Stimulated activated CD8-positive, alpha-beta memory T cell treated with anti-CD3 and anti-CD28 coated beads, Interleukin-7, amount 100 ng/mL, for 48 hours (primary cell): Measurements from ENCODE around the gene PARP4.
"Not testable (repeated sequence)": the region's sequence is repeated elsewhere in the genome, so short reads cannot be mapped to it uniquely, and the experiment has no call there.

ENCODE experiments used
- DNase-seq, 2 donors: peaks; one replicate each; pipeline ENCODE4 v3.0.0-alpha.2; 2020; ENCODE audit warnings: low read depth in 1 of 2; ENCODE audit errors: extremely low read depth in 1 of 2

Gene PARP4

GRCh38 chr13:24506283-24506682 is 6.3 kb downstream of the PARP4 start:
- DNase-seq = not testable (repeated sequence)

GRCh38 chr13:24505756-24506155 is 6.8 kb downstream of the PARP4 start:
- no peak for DNase-seq

GRCh38 chr13:24505256-24505655 is 7.3 kb downstream of the PARP4 start:
- DNase-seq = no peak

- DNase-seq = no peak
These were observed 9.2 kb downstream of the PARP4 start for GRCh38 chr13:24503379-24503696.

- DNase-seq = no peak
These were observed 9.8 kb downstream of the PARP4 start for GRCh38 chr13:24502533-24503378.

GRCh38 chr13:24500977-24501376 is 11.6 kb downstream of the PARP4 start:
- no peak for DNase-seq

GRCh38 chr13:24497742-24498141 is 14.8 kb downstream of the PARP4 start:
- DNase-seq = no peak

- DNase-seq = not testable (repeated sequence)
These were observed 16.3 kb downstream of the PARP4 start for GRCh38 chr13:24496295-24496694.

- DNase-seq = no peak
These were observed 17.3 kb downstream of the PARP4 start for GRCh38 chr13:24495151-24495729.

- no peak for DNase-seq
These were observed 19.2 kb downstream of the PARP4 start for GRCh38 chr13:24493356-24493755.

GRCh38 chr13:24491845-24492244 is 20.7 kb downstream of the PARP4 start:
- no peak for DNase-seq

GRCh38 chr13:24489721-24490120 is 22.9 kb downstream of the PARP4 start:
- no peak for DNase-seq

GRCh38 chr13:24488092-24488491 is 24.5 kb downstream of the PARP4 start:
- DNase-seq = not testable (repeated sequence)

GRCh38 chr13:24486017-24486657 is 26.4 kb downstream of the PARP4 start:
- not testable (repeated sequence) for DNase-seq

GRCh38 chr13:24473686-24474085 is 38.9 kb downstream of the PARP4 start:
- no peak for DNase-seq

GRCh38 chr13:24472129-24472528 is 40.4 kb downstream of the PARP4 start:
- DNase-seq = not testable (repeated sequence)

- no peak for DNase-seq
These were observed 49.5 kb downstream of the PARP4 start for GRCh38 chr13:24463078-24463477.

GRCh38 chr13:24460256-24460655 is 52.3 kb downstream of the PARP4 start:
- DNase-seq = no peak

GRCh38 chr13:24459726-24460125 is 52.9 kb downstream of the PARP4 start:
- DNase-seq = no peak

- no peak for DNase-seq
These were observed 53.3 kb downstream of the PARP4 start for GRCh38 chr13:24459234-24459633.

GRCh38 chr13:24458736-24459135 is 53.8 kb downstream of the PARP4 start:
- DNase-seq = no peak

- DNase-seq = no peak
These were observed 56.2 kb downstream of the PARP4 start for GRCh38 chr13:24456396-24456795.
